ENCODE measurements around the gene NME3. TPM values are rescaled to one million over a fixed set of nuclear protein-coding genes. Genes with fewer than 3 reads are reported as not detected.

NME3 gene
- total and polyA plus RNA-seq, 9 of the 15 experiments (the other 6 are each of a cell fraction or from before 2014, with no cell fraction given), result 0.68 to 76.3 (median 11.5) TPM

DNA sequence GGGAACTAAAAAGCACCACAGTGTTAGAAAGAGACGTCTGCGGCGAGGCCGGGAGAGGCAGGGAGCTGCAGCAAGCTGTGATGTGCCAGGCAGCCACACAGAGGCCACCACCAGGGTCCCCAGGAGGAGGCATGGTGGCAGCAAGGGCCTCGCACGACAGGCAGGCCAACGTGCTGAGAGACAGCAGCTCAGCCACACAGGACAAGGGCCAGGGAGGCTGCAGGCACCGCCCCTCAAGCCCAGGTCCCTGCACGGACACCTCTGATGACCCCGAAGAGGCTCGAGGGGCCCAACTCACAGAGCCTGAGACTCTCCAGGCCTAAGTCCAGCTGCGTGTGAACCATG is 49.6 kb upstream of the NME3 start:
- Histone ChIP-seq H3K9me3 (replicated peaks; ENCODE audit: control insufficient read depth, insufficient read depth, low read depth, low read length) (no peaks in the 10 kb centered on the region), H3K27ac (ENCODE audit: extremely low read depth, low read depth, low read length) (no peak overlapping the region), H2AFZ (ENCODE audit: low read depth, low read length) (no peak overlapping the region), H4K20me1 (replicated peaks; ENCODE audit: control insufficient read depth, insufficient read depth, low read length) (no peaks in the 10 kb centered on the region), H3K9me1 (ENCODE audit: control insufficient read depth, insufficient read depth, low read length) (no peaks in the 10 kb centered on the region), H3K4me3 (no peak overlapping the region), H3K9ac (ENCODE audit: insufficient read depth in 1 of 2, low read depth in 2 of 2, low read length in 2 of 2) (peak overlapping the region in 1 of 2 experiments; percentile 14; a peak in 1 of 4 replicates), H3K79me2 (ENCODE audit: control insufficient read depth, insufficient read depth, low read length) (peaks cover 3% of the 10 kb centered on the region; the same call in 1 of the 3 replicates), H3K4me1 (replicated peaks in 1 of 2; ENCODE audit: control insufficient read depth in 2 of 2, insufficient read depth in 2 of 2, low read length in 2 of 2) (peaks cover 3 to 57% of the 10 kb centered on the region in 2 experiments; a peak in 3 of 5 replicates), H3K4me2 (ENCODE audit: insufficient read depth, low read length) (no peak overlapping the region), H3K27me3 (ENCODE audit: control insufficient read depth in 2 of 2, insufficient read depth in 2 of 2, low read length in 2 of 2) (no peaks in the 10 kb centered on the region), H3K36me3 (ENCODE audit: control insufficient read depth, insufficient read depth, low read length) (peaks cover 3% of the 10 kb centered on the region; the same call in 1 of the 3 replicates)
- in situ Hi-C loops (cut with MboI), result no loop called here
- TF ChIP-seq ZNF224 (CRISPR knock-in tag; IDR thresholded peaks at IDR 0.05) (no peak), SPI1 (IDR thresholded peaks at IDR 0.05; ENCODE audit: borderline replicate concordance, low read depth, low read length) (no peak), SIN3B (IDR thresholded peaks at IDR 0.05; ENCODE audit: low read depth) (no peak), CTBP1 (IDR thresholded peaks at IDR 0.05; ENCODE audit: borderline replicate concordance) (no peak), SRF (CRISPR knock-in tag; IDR thresholded peaks at IDR 0.05) (no peak), POLR2G (IDR thresholded peaks at IDR 0.05; ENCODE audit: low read depth, low read length) (peak; percentile 45; the same call in 1 of the 2 replicates), GTF2E2 (tag; IDR thresholded peaks at IDR 0.05) (no peak), RBM25 (IDR thresholded peaks at IDR 0.05; ENCODE audit: low read depth, low read length, severe bottlenecking) (no peak)
- TF ChIP-seq, protein P1, sequence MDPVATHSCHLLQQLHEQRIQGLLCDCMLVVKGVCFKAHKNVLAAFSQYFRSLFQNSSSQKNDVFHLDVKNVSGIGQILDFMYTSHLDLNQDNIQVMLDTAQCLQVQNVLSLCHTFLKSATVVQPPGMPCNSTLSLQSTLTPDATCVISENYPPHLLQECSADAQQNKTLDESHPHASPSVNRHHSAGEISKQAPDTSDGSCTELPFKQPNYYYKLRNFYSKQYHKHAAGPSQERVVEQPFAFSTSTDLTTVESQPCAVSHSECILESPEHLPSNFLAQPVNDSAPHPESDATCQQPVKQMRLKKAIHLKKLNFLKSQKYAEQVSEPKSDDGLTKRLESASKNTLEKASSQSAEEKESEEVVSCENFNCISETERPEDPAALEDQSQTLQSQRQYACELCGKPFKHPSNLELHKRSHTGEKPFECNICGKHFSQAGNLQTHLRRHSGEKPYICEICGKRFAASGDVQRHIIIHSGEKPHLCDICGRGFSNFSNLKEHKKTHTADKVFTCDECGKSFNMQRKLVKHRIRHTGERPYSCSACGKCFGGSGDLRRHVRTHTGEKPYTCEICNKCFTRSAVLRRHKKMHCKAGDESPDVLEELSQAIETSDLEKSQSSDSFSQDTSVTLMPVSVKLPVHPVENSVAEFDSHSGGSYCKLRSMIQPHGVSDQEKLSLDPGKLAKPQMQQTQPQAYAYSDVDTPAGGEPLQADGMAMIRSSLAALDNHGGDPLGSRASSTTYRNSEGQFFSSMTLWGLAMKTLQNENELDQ (CRISPR knock-in tag; IDR thresholded peaks at IDR 0.05; ENCODE audit: borderline replicate concordance), result no peak
- intact Hi-C loops (cut with micrococcal nuclease), result no loop called here
- ChIA-PET CTCF (ENCODE audit: low intra/inter-chr PET ratio) (no interaction called here), POLR2A (interaction anchor here (0.6 to 1.1 kb wide), 4 partner anchors 8 to 334 kb away, joined by 3 to 7 read pairs (median 4); partner anchors contain the start of genes RPS2 and TRAF7)
- no peak for ATAC-seq
- DNase-seq (ENCODE audit: extremely low read depth in 1 of 4, low spot score in 3 of 4), result no peak
- BruUV-seq (replicated peaks), result no TSS peak
- FAIRE-seq, result no peak
- 76% methylated on average over 11 of the region's 12 CpGs for WGBS (ENCODE audit: insufficient coverage, low coverage, missing lambda C conversion rate)
